Neuron (in vitro differentiated cells): ENCODE data around the gene COL11A2.
"Not testable (repeated sequence)": the region's sequence is repeated elsewhere in the genome, so short reads cannot be mapped to it uniquely, and the experiment has no call there.

Source experiments
- H2AFZ ChIP-seq: one replicate; pipeline ENCODE4 v1.6.1; 2013; ENCODE audit warnings: low read depth, mild to moderate bottlenecking, inconsistent platforms, low read length, moderate library complexity
- H3K27me3 ChIP-seq: one replicate; pipeline ENCODE4 v1.6.1; 2013; ENCODE audit warnings: low read length; ENCODE audit not compliant: insufficient read depth
- H3K36me3 ChIP-seq: one replicate; pipeline ENCODE4 v1.6.1; 2013; ENCODE audit warnings: low read length; ENCODE audit not compliant: insufficient read depth
- H3K4me1 ChIP-seq: one replicate; pipeline ENCODE4 v1.6.1; 2013; ENCODE audit warnings: low read length; ENCODE audit not compliant: insufficient read depth
- H3K4me3 ChIP-seq: 2 replicates; pipeline ENCODE4 v1.5.1; 2013; ENCODE audit warnings: mild to moderate bottlenecking, low read length, moderate library complexity
- H3K9me3 ChIP-seq: one replicate; pipeline ENCODE4 v1.6.1; 2013; ENCODE audit warnings: low read length

Gene COL11A2

DNA sequence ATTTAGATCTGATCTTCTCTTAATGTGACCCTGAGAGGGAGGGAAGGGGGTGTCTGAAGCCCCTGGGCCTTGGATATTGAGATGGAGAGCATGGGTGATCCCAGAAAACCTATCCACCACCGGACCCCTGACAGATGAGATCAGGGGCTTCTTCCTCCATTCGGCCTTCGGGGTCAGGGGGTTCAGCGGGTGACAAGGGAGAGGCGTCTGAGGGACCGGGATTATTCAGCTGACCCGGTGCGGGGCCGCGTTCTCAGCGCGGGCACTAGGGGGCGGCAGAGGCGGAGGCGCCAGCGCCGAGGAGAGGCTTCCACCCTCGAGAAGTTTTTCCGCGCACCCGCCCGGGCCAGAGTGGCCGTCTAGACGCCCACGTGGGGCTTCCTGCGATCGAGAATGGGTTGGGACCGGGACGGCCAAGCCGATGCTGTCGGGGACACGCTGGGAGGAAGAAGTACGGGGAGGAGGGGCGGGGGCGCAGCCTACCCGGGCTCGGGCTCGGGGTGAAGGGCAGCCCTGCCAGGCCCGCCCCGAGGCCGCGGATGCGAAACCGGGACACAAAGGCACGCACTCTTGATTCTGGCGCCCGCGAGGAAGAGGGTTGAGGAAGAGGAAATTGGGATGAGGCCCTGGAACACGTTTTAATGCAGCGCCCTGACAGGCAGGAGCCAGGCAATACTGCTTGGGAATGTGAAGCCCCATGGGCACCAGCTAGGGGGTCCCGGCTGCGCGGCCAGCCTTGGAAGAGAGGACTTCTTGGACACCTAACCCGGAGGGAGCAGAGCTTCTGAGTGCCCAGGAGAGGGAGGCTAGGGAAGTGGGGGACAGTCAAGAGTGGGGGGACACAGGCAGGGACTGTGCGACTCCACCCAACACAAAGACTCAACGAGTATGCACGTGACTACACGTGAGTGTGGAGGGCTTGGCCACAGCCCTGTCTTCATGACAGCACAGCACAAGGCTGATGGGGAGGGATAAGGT, 30.6 kb downstream of the COL11A2 start:
- H3K9me3 ChIP-seq, result no peaks in the 10 kb centered on the region
- H2AFZ ChIP-seq, result peak overlapping the region; percentile 29
- H3K4me3 ChIP-seq, result peak overlapping the region; percentile 32
- H3K27me3 ChIP-seq, result peaks cover 4% of the 10 kb centered on the region
- H3K36me3 ChIP-seq, result no peaks in the 10 kb centered on the region
- H3K4me1 ChIP-seq, result no peaks in the 10 kb centered on the region

DNA sequence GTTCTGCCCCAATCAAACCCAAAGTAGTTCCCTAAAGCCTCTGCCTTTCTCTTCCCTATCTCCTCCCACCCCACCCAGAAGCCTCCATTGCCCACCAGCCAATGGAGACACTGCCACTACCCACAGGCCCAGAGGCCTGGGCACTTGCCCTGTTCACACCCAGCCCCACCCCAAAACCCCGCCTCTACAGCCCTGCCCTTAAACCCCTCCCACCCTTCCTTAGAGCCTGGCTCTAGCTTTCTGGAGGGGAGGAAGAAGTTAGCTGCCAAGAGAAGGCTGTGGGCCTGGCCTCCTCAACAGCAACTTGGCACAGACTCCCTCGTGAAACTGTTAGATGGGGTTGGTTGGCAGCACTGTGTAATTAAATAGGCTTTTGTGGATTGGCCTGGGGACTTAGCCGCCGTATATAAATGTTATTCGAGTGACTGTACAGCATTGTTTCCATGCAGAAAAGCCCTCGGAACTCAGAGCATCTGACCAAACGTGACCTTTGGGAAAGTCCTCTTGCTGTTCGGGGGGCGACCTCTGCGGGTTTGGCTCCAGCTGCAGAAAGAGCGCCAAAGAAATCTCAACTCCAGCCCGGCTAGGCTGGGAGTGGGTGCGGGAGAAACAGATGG, 31.4 kb downstream of the COL11A2 start:
- Histone ChIP-seq H3K36me3 (no peaks in the 10 kb centered on the region), H3K9me3 (no peaks in the 10 kb centered on the region), H3K4me1 (no peaks in the 10 kb centered on the region), H3K4me3 (no peak overlapping the region), H2AFZ (no peak overlapping the region), H3K27me3 (peaks cover 4% of the 10 kb centered on the region)

GRCh38 chr6:33160096-33160495, 32.2 kb downstream of the COL11A2 start:
- H2AFZ ChIP-seq, result no peak overlapping the region
- H3K27me3 ChIP-seq, result peaks cover 8% of the 10 kb centered on the region
- no peaks in the 10 kb centered on the region for H3K4me1 ChIP-seq
- no peak overlapping the region for H3K4me3 ChIP-seq
- no peaks in the 10 kb centered on the region for H3K36me3 ChIP-seq
- H3K9me3 ChIP-seq, result no peaks in the 10 kb centered on the region

- no peaks in the 10 kb centered on the region for H3K36me3 ChIP-seq
- H3K9me3 ChIP-seq, result no peaks in the 10 kb centered on the region
- no peaks in the 10 kb centered on the region for H3K4me1 ChIP-seq
- no peak overlapping the region for H3K4me3 ChIP-seq
- no peak overlapping the region for H2AFZ ChIP-seq
- peaks cover 12% of the 10 kb centered on the region for H3K27me3 ChIP-seq
Measured at GRCh38 chr6:33156964-33157363, 35.3 kb downstream of the COL11A2 start.

DNA sequence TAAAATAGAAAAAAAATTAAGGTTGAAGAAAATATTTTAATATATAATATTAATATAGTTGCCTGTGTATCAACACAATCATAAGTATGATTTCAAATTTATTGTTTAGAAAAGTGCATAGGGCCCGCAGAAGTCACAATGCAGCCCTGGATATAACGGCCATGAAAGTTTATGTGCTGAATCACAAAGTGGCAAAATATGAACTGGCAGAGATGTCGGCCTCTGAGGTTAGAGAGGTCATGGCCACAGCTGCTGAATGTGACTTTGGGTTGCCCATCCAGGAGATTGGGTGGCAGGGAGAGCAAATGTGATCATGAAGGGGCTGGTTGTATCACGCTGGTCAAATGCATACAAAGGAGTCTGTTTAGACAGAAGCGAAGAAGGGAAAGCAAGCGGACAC, 35.7 kb downstream of the COL11A2 start:
- Histone ChIP-seq H3K27me3 (peaks cover 12% of the 10 kb centered on the region), H3K36me3 (no peaks in the 10 kb centered on the region), H3K9me3 (no peaks in the 10 kb centered on the region), H3K4me3 (no peak overlapping the region), H3K4me1 (no peaks in the 10 kb centered on the region), H2AFZ (no peak overlapping the region)

- Histone ChIP-seq H3K9me3 (no peaks in the 10 kb centered on the region), H2AFZ (no peak overlapping the region)
Measured at GRCh38 chr6:33154349-33154748, 37.9 kb downstream of the COL11A2 start.

DNA sequence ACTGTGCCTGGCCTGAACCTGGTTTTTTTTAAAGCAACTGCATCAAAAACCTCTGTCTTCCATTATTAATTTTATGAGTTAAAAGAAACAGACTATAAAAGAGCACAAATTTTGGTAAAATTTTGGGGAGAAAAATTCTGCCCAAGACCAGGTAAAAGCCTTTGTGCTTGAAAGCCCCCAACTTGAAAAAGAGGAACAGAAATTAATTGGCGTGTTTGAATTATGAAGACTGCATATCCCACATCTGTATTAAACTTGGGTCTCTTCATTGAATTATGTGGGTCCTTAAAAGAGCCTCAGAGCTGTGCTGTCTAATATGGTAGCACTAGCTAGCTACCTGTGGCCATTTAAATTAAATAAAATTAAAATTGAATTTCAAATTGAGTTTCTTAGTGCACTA, 41.2 kb downstream of the COL11A2 start:
- Histone ChIP-seq H2AFZ (no peak overlapping the region), H3K4me3 (no peak overlapping the region), H3K36me3 (no peaks in the 10 kb centered on the region), H3K9me3 (no peaks in the 10 kb centered on the region), H3K4me1 (no peaks in the 10 kb centered on the region), H3K27me3 (peaks cover 10% of the 10 kb centered on the region)

More at GRCh38 chr6:33154349-33154748, 37.9 kb downstream of the COL11A2 start:
- Histone ChIP-seq H3K4me3 (no peak overlapping the region), H3K36me3 (no peaks in the 10 kb centered on the region), H3K27me3 (peaks cover 14% of the 10 kb centered on the region), H3K4me1 (no peaks in the 10 kb centered on the region)

DNA sequence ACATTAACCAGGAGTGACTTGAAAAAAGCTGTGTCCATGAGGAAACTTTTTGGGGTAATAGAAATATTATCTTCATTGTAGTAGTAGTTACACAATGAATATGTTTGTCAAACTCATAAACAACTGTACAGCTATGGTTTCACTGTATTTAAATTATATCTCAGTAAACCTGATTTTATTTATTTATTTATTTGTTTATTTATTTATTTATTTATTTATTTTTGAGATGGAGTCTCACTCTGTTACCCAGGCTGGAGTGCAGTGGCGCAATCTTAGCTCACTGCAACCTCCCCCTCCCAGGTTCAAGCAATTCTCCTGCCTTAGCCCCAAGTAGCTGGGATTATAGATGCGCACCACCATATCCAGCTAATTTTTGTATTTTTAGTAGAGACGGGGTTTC, 41.7 kb downstream of the COL11A2 start:
- not testable (repeated sequence) for H3K4me3 ChIP-seq, H3K9me3 ChIP-seq, H3K27me3 ChIP-seq, H3K36me3 ChIP-seq, H2AFZ ChIP-seq, H3K4me1 ChIP-seq

DNA sequence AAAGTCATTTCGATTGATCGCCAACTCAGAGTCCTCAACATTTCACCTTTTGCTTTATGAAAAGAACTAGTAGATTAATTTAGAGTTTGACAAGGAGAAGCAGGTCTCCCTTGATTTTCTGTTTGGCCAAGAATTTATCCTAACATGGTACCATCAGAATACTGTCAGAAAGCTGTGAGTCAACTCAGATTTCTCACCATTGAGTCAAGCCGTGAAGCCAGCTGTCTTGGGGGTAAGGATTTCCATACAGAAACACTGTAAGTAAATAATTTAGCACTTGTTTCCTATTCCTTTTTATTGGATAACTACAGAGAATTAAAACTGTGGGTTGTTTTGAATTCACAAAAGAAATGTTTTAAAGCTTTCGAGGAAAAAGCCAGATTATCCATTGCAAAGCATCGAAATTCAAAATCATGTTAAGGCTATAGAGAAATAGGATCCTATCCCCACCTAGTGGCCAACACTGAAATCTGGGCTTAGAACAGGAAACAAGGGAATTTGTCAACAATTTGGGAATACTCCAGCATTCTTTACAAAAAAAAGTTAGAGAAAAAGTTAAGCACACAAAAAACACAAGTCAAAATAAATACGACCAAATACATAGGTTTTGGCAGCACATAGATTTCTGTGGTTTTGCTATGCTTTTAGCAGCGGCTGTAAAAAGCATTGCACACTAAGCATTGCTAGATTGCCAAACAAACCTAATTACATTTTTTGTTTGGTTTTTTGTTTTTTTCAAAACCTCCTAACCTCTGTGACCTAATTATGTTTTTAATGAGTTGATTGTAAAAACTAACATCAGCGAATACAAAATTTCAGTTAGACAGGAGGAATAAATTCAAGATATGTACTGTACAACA, 44.2 kb downstream of the COL11A2 start:
- Histone ChIP-seq H3K9me3 (peaks cover 4% of the 10 kb centered on the region), H3K36me3 (no peaks in the 10 kb centered on the region), H2AFZ (no peak overlapping the region), H3K27me3 (peaks cover 6% of the 10 kb centered on the region), H3K4me1 (no peaks in the 10 kb centered on the region), H3K4me3 (no peak overlapping the region)

- H2AFZ ChIP-seq, result no peak overlapping the region
- peaks cover 7% of the 10 kb centered on the region for H3K27me3 ChIP-seq
- no peaks in the 10 kb centered on the region for H3K36me3 ChIP-seq
- H3K4me3 ChIP-seq, result no peak overlapping the region
- no peaks in the 10 kb centered on the region for H3K4me1 ChIP-seq
- peaks cover 4% of the 10 kb centered on the region for H3K9me3 ChIP-seq
Measured at GRCh38 chr6:33144373-33144772, 47.9 kb downstream of the COL11A2 start.

- Histone ChIP-seq H3K9me3 (peaks cover 4% of the 10 kb centered on the region), H2AFZ (no peak overlapping the region), H3K27me3 (peaks cover 7% of the 10 kb centered on the region), H3K36me3 (no peaks in the 10 kb centered on the region), H3K4me3 (no peak overlapping the region), H3K4me1 (no peaks in the 10 kb centered on the region)
Measured at GRCh38 chr6:33143113-33143770, 49.0 kb downstream of the COL11A2 start.

GRCh38 chr6:33142501-33143070, 49.7 kb downstream of the COL11A2 start:
- H2AFZ ChIP-seq, result no peak overlapping the region
- no peak overlapping the region for H3K4me3 ChIP-seq
- H3K4me1 ChIP-seq, result no peaks in the 10 kb centered on the region
- peaks cover 7% of the 10 kb centered on the region for H3K27me3 ChIP-seq
- H3K9me3 ChIP-seq, result peaks cover 4% of the 10 kb centered on the region
- no peaks in the 10 kb centered on the region for H3K36me3 ChIP-seq
